Smooth muscle cell (in vitro differentiated cells): ENCODE measurements around the gene TNFAIP8L1. TPM values are rescaled to one million over a fixed set of nuclear protein-coding genes. Genes with fewer than 3 reads are reported as not detected.

Source experiments
- DNase-seq: peaks from one replicate; lab custom pipeline; 2025; ENCODE audit not compliant: unreplicated experiment; lab: John Stamatoyannopoulos, UW
- H2AFZ ChIP-seq: fragments of 200-600 bp; sonication (generic); 2 replicates; pipeline ENCODE4 v1.6.0; 2016; ENCODE audit warnings: antibody characterized with exemption, low read depth, mild to moderate bottlenecking
- H3F3A ChIP-seq: fragments of 200-600 bp; sonication (generic); 2 replicates; pipeline ENCODE4 v1.6.0; 2017; ENCODE audit warnings: antibody characterized with exemption, low read depth
- H3K27ac ChIP-seq: fragments of 200-600 bp; sonication (generic); 2 replicates; pipeline ENCODE4 v1.5.1; 2016; ENCODE audit warnings: low read depth, mild to moderate bottlenecking
- H3K27me3 ChIP-seq: fragments of 200-600 bp; sonication (generic); 2 replicates; pipeline ENCODE4 v1.6.1; 2016; ENCODE audit warnings: low read depth, mild to moderate bottlenecking
- H3K36me3 ChIP-seq: fragments of 200-600 bp; sonication (generic); 2 replicates; pipeline ENCODE4 v1.5.1; 2016; ENCODE audit warnings: low read depth
- H3K4me1 ChIP-seq: fragments of 200-600 bp; sonication (generic); 2 replicates; pipeline ENCODE4 v1.5.1; 2016; ENCODE audit warnings: low read depth
- H3K4me2 ChIP-seq: fragments of 200-600 bp; sonication (generic); 2 replicates; pipeline ENCODE4 v1.6.0; 2016; ENCODE audit warnings: mild to moderate bottlenecking
- H3K4me3 ChIP-seq: fragments of 200-600 bp; sonication (generic); 2 replicates; pipeline ENCODE4 v1.5.1; 2016; ENCODE audit warnings: mild to moderate bottlenecking
- H3K79me2 ChIP-seq: fragments of 200-600 bp; sonication (generic); 2 replicates; pipeline ENCODE4 v1.6.0; 2016; ENCODE audit warnings: low read depth, mild to moderate bottlenecking
- H3K9ac ChIP-seq: fragments of 200-600 bp; sonication (generic); 2 replicates; pipeline ENCODE4 v1.6.0; 2016; ENCODE audit warnings: low read depth
- H3K9me3 ChIP-seq: fragments of 200-600 bp; sonication (generic); replicated peaks from 2 replicates; pipeline ENCODE4 v1.5.1; 2016; ENCODE audit warnings: low read depth
- H4K20me1 ChIP-seq: fragments of 200-600 bp; sonication (generic); 2 replicates; pipeline ENCODE4 v1.6.0; 2016; ENCODE audit warnings: low read depth
- WGBS: methylation state at CpG from one replicate; pipeline ENCODE4 v1.1.7; 2016; ENCODE audit warnings: low lambda C conversion rate; 5-methylcytosine and 5-hydroxymethylcytosine counted together
- polyA plus RNA-seq: library from polyadenylated mRNA; unstranded; fragments of >200 nt; fragmentation: Nextera tagmentation; extraction: Ambion mirVana; gene quantifications from 2 replicates; pipeline ENCODE4 v1.2.1, GENCODE V29; 2016
- total RNA-seq: library from RNA; depleted of rRNA; stranded (reverse); fragments of >200 nt; gene quantifications from 2 replicates; pipeline ENCODE4 v1.2.3, GENCODE V29; 2014
- TF ChIP-seq, protein P1 (sequence below): fragments of 200-600 bp; sonication (generic); IDR thresholded peaks from 2 replicates; pipeline ENCODE4 v1.5.1; 2017; ENCODE audit warnings: borderline replicate concordance, mild to moderate bottlenecking, antibody characterized with exemption; ENCODE audit not compliant: insufficient read depth, poor library complexity, severe bottlenecking

The TNFAIP8L1 gene
- total and polyA plus RNA-seq, 2 experiments from 2014 or later, result 2.2 to 5.2 TPM

DNA sequence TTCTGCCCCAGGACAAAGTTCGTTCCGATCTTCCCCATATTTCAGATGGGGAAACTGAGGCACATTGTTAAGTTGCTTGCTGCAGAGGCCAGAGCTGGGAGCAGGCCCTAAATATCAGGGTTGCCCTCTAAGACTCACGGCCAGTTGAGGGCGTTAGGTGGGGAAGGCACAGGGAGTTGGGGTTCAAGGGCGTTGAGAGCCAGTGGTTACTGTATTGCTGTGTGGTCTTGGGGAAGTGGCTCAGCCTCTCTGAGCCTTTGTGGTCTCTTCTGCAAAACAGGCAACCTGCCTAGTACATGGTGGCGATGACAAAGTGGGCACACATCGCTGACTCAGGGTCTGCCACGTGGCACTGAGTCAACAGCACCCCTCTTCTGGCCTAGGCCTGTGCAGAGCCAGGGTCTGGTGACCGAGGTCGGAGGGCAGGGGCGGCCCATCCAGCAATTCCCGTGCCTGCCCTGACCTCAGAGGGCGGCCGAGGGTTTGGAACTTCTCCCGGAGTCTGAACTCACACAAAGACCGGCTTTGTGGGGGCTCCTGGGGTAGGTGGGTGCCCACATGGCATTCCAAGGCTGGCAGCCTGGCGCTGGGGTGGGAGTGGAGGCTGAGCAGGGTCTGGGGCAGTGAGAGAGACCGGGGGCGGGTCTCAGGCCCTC is 10.2 kb downstream of the TNFAIP8L1 start:
- H4K20me1 ChIP-seq, result no peaks in the 10 kb centered on the region
- H3K4me3 ChIP-seq, result no peak overlapping the region
- no peak overlapping the region for H3K9ac ChIP-seq
- no peaks in the 10 kb centered on the region for H3K79me2 ChIP-seq
- H3K27ac ChIP-seq, result no peak overlapping the region
- TF ChIP-seq, protein P1, sequence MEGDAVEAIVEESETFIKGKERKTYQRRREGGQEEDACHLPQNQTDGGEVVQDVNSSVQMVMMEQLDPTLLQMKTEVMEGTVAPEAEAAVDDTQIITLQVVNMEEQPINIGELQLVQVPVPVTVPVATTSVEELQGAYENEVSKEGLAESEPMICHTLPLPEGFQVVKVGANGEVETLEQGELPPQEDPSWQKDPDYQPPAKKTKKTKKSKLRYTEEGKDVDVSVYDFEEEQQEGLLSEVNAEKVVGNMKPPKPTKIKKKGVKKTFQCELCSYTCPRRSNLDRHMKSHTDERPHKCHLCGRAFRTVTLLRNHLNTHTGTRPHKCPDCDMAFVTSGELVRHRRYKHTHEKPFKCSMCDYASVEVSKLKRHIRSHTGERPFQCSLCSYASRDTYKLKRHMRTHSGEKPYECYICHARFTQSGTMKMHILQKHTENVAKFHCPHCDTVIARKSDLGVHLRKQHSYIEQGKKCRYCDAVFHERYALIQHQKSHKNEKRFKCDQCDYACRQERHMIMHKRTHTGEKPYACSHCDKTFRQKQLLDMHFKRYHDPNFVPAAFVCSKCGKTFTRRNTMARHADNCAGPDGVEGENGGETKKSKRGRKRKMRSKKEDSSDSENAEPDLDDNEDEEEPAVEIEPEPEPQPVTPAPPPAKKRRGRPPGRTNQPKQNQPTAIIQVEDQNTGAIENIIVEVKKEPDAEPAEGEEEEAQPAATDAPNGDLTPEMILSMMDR, result no peak
- no peaks in the 10 kb centered on the region for H3K36me3 ChIP-seq
- H3F3A ChIP-seq, result no peaks in the 10 kb centered on the region
- no peaks in the 10 kb centered on the region for H3K9me3 ChIP-seq
- DNase-seq, result no peak
- 94% methylated on average over 17 of the region's 19 CpGs for WGBS
- H2AFZ ChIP-seq, result no peak overlapping the region
- H3K4me1 ChIP-seq, result no peaks in the 10 kb centered on the region
- no peaks in the 10 kb centered on the region for H3K27me3 ChIP-seq
- H3K4me2 ChIP-seq, result no peak overlapping the region

GRCh38 chr19:4650159-4650558 is 10.8 kb downstream of the TNFAIP8L1 start:
- Histone ChIP-seq H3K4me3 (no peak overlapping the region), H3K27me3 (no peaks in the 10 kb centered on the region), H3K36me3 (no peaks in the 10 kb centered on the region), H3K9me3 (no peaks in the 10 kb centered on the region), H2AFZ (no peak overlapping the region), H3K27ac (no peak overlapping the region), H3K4me2 (no peak overlapping the region), H3K4me1 (no peaks in the 10 kb centered on the region), H3K9ac (no peak overlapping the region), H4K20me1 (no peaks in the 10 kb centered on the region), H3F3A (no peaks in the 10 kb centered on the region), H3K79me2 (no peaks in the 10 kb centered on the region)
- TF ChIP-seq, protein P1, result no peak
- WGBS, result 100% methylated on average over 2 of the region's 2 CpGs
- DNase-seq, result no peak

DNA sequence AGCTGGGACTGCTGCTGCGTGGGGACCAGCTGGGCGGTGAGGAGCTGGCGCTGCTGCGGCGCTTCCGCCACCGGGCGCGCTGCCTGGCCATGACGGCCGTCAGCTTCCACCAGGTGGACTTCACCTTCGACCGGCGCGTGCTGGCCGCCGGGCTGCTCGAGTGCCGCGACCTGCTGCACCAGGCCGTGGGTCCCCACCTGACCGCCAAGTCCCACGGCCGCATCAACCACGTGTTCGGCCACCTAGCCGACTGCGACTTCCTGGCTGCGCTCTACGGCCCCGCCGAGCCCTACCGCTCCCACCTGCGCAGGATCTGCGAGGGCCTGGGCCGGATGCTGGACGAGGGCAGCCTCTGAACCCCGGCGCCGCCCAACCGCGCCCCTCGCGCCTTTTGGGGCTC is 12.8 kb downstream of the TNFAIP8L1 start:
- Histone ChIP-seq H3K9me3 (no peaks in the 10 kb centered on the region), H3K79me2 (no peaks in the 10 kb centered on the region), H3K4me2 (no peak overlapping the region), H3K4me3 (no peak overlapping the region), H3K27ac (no peak overlapping the region), H3K36me3 (no peaks in the 10 kb centered on the region), H3K4me1 (no peaks in the 10 kb centered on the region), H2AFZ (no peak overlapping the region), H3K9ac (no peak overlapping the region), H4K20me1 (no peaks in the 10 kb centered on the region), H3F3A (no peaks in the 10 kb centered on the region), H3K27me3 (no peaks in the 10 kb centered on the region)
- DNase-seq, result no peak
- WGBS, result over 99% methylated on average over 35 of the region's 44 CpGs
- TF ChIP-seq, protein P1, result no peak
